Prostate gland (tissue), 2 donors: Measurements from ENCODE around the gene GXYLT1.

Experiments used
- POLR2A ChIP-seq: fragments of 450-650 bp; IDR thresholded peaks from one replicate; pipeline ENCODE4 v1.6.1; 2016; ENCODE audit warnings: antibody characterized with exemption, mild to moderate bottlenecking
- POLR2AphosphoS5 ChIP-seq: sonication (generic); formaldehyde crosslinking; IDR thresholded peaks from one replicate; pipeline ENCODE4 v1.6.1; 2017; ENCODE audit warnings: antibody characterized with exemption
- TF ChIP-seq, protein P1 (sequence below), 4 experiments: fragments of 200-600 bp in 2 of 4; fragments of 450-650 bp in 2 of 4; sonication (generic) in 2 of 4; IDR thresholded peaks; 1 replicate in 3 of 4; 2 replicates in 1 of 4; pipeline ENCODE4 v1.5.1; 2016 to 2019; ENCODE audit warnings: antibody characterized with exemption in 4 of 4, mild to moderate bottlenecking in 2 of 4, moderate library complexity in 2 of 4

DNA sequence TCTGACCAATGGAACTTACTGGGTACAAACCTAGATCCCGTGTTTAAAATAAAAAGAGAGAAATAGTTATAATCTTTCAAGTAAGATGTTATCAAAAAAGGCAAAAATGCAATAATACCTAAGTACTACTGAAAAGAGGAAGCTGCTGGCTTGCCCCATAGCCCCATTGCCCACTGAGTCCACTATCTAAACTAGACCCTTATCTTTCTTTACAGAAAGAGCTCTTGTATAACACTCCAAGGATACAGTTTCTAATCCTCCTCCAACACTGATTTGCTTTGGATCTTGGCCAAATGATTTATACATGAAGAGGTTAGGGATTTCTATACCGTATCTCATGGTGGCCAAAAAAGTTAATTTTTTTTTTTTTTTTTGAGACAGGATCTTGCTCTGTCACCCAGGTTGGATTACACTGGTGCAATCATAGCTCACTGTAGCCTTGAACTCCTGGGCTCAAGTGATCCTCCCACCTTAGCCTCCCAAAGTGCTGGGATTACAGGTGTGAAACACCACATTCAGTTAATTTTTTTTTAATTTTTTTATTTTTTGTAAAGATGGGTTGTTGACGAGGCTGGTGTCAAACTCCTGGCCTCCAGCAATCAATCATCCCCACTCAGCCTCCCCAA lies 2.6 kb downstream of the GXYLT1 start:
- no peak for TF ChIP-seq POLR2A
- TF ChIP-seq, protein P1, sequence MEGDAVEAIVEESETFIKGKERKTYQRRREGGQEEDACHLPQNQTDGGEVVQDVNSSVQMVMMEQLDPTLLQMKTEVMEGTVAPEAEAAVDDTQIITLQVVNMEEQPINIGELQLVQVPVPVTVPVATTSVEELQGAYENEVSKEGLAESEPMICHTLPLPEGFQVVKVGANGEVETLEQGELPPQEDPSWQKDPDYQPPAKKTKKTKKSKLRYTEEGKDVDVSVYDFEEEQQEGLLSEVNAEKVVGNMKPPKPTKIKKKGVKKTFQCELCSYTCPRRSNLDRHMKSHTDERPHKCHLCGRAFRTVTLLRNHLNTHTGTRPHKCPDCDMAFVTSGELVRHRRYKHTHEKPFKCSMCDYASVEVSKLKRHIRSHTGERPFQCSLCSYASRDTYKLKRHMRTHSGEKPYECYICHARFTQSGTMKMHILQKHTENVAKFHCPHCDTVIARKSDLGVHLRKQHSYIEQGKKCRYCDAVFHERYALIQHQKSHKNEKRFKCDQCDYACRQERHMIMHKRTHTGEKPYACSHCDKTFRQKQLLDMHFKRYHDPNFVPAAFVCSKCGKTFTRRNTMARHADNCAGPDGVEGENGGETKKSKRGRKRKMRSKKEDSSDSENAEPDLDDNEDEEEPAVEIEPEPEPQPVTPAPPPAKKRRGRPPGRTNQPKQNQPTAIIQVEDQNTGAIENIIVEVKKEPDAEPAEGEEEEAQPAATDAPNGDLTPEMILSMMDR (IDR thresholded peaks at IDR 0.05), result no peak
- no peak for TF ChIP-seq POLR2AphosphoS5
